GM21360 (cell line): ENCODE data around the gene COPS6.
"Not testable (repeated sequence)": the region's sequence is repeated elsewhere in the genome, so short reads cannot be mapped to it uniquely, and the experiment has no call there.

Experiments
- ATAC-seq: cut with Tn5 transposase; IDR thresholded peaks from one replicate; pipeline ENCODE4 v1.9.1; 2021; ENCODE audit warnings: mild to moderate bottlenecking, moderate library complexity; ENCODE audit not compliant: unreplicated experiment

The COPS6 gene

GRCh38 chr7:100126239-100126930, 37.6 kb downstream of the COPS6 start:
- ATAC-seq = no peak

- ATAC-seq = no peak
Observed at GRCh38 chr7:100126931-100127865, 38.4 kb downstream of the COPS6 start, which contains the start of gene MBLAC1. Gene MBLAC1 (plus strand): TSS chr7:100126967. CDS start chr7:100127396, 429 bp downstream.

GRCh38 chr7:100127866-100128636, 39.3 kb downstream of the COPS6 start:
- ATAC-seq = no peak

- ATAC-seq = no peak
Observed at GRCh38 chr7:100128637-100128963, 39.8 kb downstream of the COPS6 start.

- not testable (repeated sequence) for ATAC-seq
Observed at GRCh38 chr7:100130220-100130607, 41.4 kb downstream of the COPS6 start.

- no peak for ATAC-seq
Observed at GRCh38 chr7:100130608-100131453, 42.1 kb downstream of the COPS6 start.

GRCh38 chr7:100132126-100132525, 43.4 kb downstream of the COPS6 start:
- ATAC-seq = no peak

- ATAC-seq = no peak
Observed at GRCh38 chr7:100132697-100133151, 44.0 kb downstream of the COPS6 start.

- no peak for ATAC-seq
Observed at GRCh38 chr7:100137851-100138760, 49.3 kb downstream of the COPS6 start.

GRCh38 chr7:100141555-100141949, 52.8 kb downstream of the COPS6 start:
- ATAC-seq = no peak
